Hematopoietic multipotent progenitor cell treated with erythropoietin and hydrocortisone succinate and interleukin-3 and kit ligand, for 17 days (in vitro differentiated cells): ENCODE results near the gene STXBP1.

Experiments used
- DNase-seq: peaks from one replicate; pipeline ENCODE4 v3.0.0-alpha.2; 2015; ENCODE audit warnings: low spot score

The STXBP1 gene

DNA sequence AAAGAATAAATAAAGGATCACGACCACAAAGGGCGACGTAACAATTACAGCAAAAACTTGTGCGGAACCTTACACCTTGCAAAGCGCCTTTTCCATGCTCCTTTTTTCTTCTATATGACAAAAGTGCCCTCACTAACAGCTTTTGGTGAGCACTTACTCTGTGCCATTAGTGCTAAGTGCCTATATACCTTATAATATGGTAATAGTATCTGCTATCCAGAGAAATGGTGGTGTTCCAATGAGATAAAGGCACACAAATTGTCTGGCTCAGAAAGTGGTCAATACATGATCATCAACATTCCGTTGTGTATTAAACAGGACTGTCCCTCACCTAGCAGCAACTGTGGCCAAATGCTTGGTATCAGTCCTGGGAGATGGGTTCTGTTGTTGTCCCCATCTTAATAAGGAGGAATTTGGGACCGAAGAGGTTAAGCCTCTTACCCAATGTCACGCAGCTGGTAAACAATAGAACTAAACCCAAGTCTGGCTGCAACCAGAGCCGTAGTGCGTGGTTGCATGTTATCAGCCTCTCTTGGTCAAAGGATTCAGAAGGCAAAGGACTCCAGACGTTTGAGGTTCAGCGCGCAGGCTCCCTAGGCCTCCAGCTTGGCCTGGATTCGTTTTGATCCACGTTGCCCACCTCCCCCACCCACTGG lies 123.6 kb downstream of the STXBP1 start:
- DNase-seq, result no peak

- DNase-seq, result no peak
Observed at GRCh38 chr9:127738666-127739065, 126.6 kb downstream of the STXBP1 start.

DNA sequence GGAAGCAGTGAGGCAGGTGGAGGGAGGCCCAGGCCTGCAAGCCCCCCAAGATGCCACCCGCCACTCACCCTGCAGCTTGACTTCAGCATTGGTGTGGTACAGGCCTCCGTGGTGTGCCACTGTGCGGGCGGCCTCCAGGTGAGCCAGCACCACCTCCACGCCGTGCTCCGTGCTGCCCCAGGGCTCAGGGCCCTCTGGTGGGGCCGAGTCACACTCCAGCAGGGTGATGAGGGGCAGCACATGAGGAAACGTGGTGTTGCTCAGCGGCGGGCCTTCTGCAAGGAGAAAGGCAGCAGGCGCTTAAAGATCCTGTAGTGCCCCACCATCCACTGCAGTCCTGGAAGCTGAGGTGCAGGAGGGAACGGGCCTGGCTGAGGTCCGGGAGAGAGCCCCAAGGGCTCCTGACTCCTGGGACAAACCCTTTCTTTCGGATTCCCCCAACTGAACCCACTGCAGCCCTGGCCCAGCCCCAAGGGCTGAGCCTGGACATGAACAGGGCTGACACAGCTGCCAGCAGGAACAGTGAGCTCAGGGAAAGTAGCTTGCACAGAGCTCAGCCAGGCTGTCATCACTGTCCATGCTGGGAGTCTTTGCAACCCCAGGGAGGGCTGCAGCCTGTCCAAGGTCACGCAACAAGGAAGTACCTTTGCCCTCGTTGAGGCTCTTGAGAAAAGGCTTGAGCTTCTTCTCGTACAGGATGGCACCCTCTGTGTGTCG lies 127.7 kb downstream of the STXBP1 start:
- DNase-seq, result no peak

DNA sequence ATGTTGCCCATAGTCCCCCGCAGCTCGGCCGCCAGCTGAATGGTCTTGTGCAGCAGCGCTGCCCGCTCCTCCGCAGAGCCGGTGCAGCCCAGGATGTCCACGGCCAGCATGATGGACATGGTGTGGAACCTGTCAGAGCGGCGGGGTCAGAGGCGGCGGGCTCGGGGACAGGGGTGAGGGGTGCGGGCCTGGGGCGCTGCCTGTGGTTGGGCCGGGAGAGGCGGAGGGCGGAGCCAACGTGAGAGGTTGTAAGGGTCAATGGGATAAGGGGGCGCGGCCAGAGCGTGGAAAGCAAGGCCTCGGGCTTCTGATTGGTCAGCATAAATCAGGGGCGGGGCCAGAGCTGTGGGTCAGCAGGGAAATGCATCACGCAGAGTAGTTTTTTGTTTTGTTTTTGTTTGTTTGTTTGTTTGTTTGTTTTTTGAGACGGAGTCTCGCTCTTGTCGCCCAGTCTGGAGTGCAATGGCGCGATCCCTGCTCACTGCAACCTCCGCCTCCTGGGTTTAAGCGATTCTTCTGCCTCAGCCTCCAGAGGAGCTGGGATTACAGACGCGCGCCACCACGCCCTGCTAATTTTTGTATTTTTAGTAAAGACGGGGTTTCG lies 129.9 kb downstream of the STXBP1 start:
- no peak for DNase-seq
